ENCODE results near the gene SPAG16.
"Not testable (repeated sequence)": the region's sequence is repeated elsewhere in the genome, so short reads cannot be mapped to it uniquely, and the experiment has no call there.

SPAG16 gene

GRCh38 chr2:214051585-214051984 lies 767.3 kb downstream of the SPAG16 start:
- Histone ChIP-seq H3K79me2 (ENCODE audit: insufficient read depth, low read length) (no peaks in the 10 kb centered on the region), H4K20me1 (ENCODE audit: insufficient read depth, low read length) (no peaks in the 10 kb centered on the region), H3K4me2 (ENCODE audit: low read length) (no peak overlapping the region), H2AFZ (ENCODE audit: low read length) (no peak overlapping the region), H3K9ac (ENCODE audit: low read length) (no peak overlapping the region), H3K27ac (ENCODE audit: low read depth, low read length, poor library complexity, severe bottlenecking) (no peak overlapping the region), H3F3A (ENCODE audit: insufficient read depth, low read length) (no peaks in the 10 kb centered on the region), H3K36me3 (ENCODE audit: insufficient read depth, low read length) (no peaks in the 10 kb centered on the region), H3K27me3 (ENCODE audit: insufficient read depth, low read length) (no peaks in the 10 kb centered on the region), H3K9me2 (ENCODE audit: low read depth, low read length) (no peaks in the 10 kb centered on the region), H3K4me3 (ENCODE audit: low read depth, low read length, poor library complexity, severe bottlenecking) (no peak overlapping the region), H3K4me1 (ENCODE audit: insufficient read depth, low read length, severe bottlenecking) (no peaks in the 10 kb centered on the region), H3K9me3 (ENCODE audit: low read length) (no peaks in the 10 kb centered on the region)
- TF ChIP-seq EZH2 (IDR thresholded peaks at IDR 0.05; ENCODE audit: borderline replicate concordance, low read length) (no peak), CTCF (IDR thresholded peaks at IDR 0.05; ENCODE audit: low read length) (no peak)

- H3K79me2 ChIP-seq (ENCODE audit: insufficient read depth, low read length): no peaks in the 10 kb centered on the region
- no peaks in the 10 kb centered on the region for H3K9me2 ChIP-seq (ENCODE audit: low read depth, low read length)
- no peak overlapping the region for H3K9ac ChIP-seq (ENCODE audit: low read length)
- no peak overlapping the region for H3K4me3 ChIP-seq (ENCODE audit: low read depth, low read length, poor library complexity, severe bottlenecking)
- no peaks in the 10 kb centered on the region for H3F3A ChIP-seq (ENCODE audit: insufficient read depth, low read length)
- no peaks in the 10 kb centered on the region for H3K4me1 ChIP-seq (ENCODE audit: insufficient read depth, low read length, severe bottlenecking)
- no peaks in the 10 kb centered on the region for H3K27me3 ChIP-seq (ENCODE audit: insufficient read depth, low read length)
- H3K27ac ChIP-seq (ENCODE audit: low read depth, low read length, poor library complexity, severe bottlenecking): no peak overlapping the region
- no peaks in the 10 kb centered on the region for H3K36me3 ChIP-seq (ENCODE audit: insufficient read depth, low read length)
- no peaks in the 10 kb centered on the region for H3K9me3 ChIP-seq (ENCODE audit: low read length)
- no peaks in the 10 kb centered on the region for H4K20me1 ChIP-seq (ENCODE audit: insufficient read depth, low read length)
- H2AFZ ChIP-seq (ENCODE audit: low read length): no peak overlapping the region
- TF ChIP-seq CTCF (IDR thresholded peaks at IDR 0.05; ENCODE audit: low read length): no peak
- TF ChIP-seq EZH2 (IDR thresholded peaks at IDR 0.05; ENCODE audit: borderline replicate concordance, low read length): no peak
- H3K4me2 ChIP-seq (ENCODE audit: low read length): no peak overlapping the region
Observed at GRCh38 chr2:214052235-214052634, 768.0 kb downstream of the SPAG16 start.

- no peaks in the 10 kb centered on the region for H3K9me2 ChIP-seq (ENCODE audit: low read depth, low read length)
- H3K27me3 ChIP-seq (ENCODE audit: insufficient read depth, low read length): no peaks in the 10 kb centered on the region
- no peak overlapping the region for H2AFZ ChIP-seq (ENCODE audit: low read length)
- TF ChIP-seq EZH2 (IDR thresholded peaks at IDR 0.05; ENCODE audit: borderline replicate concordance, low read length) (no peak), CTCF (IDR thresholded peaks at IDR 0.05; ENCODE audit: low read length) (no peak)
- no peaks in the 10 kb centered on the region for H3K4me1 ChIP-seq (ENCODE audit: insufficient read depth, low read length, severe bottlenecking)
- no peak overlapping the region for H3K9ac ChIP-seq (ENCODE audit: low read length)
- H4K20me1 ChIP-seq (ENCODE audit: insufficient read depth, low read length): no peaks in the 10 kb centered on the region
- no peaks in the 10 kb centered on the region for H3K9me3 ChIP-seq (ENCODE audit: low read length)
- H3K27ac ChIP-seq (ENCODE audit: low read depth, low read length, poor library complexity, severe bottlenecking): no peak overlapping the region
- H3K79me2 ChIP-seq (ENCODE audit: insufficient read depth, low read length): no peaks in the 10 kb centered on the region
- no peak overlapping the region for H3K4me3 ChIP-seq (ENCODE audit: low read depth, low read length, poor library complexity, severe bottlenecking)
- H3K36me3 ChIP-seq (ENCODE audit: insufficient read depth, low read length): no peaks in the 10 kb centered on the region
- no peak overlapping the region for H3K4me2 ChIP-seq (ENCODE audit: low read length)
- H3F3A ChIP-seq (ENCODE audit: insufficient read depth, low read length): no peaks in the 10 kb centered on the region
Observed at GRCh38 chr2:214057986-214058385, 773.7 kb downstream of the SPAG16 start.

- not testable (repeated sequence) for H3K79me2 ChIP-seq (ENCODE audit: insufficient read depth, low read length); H3K9me3 ChIP-seq (ENCODE audit: low read length); H3K27me3 ChIP-seq (ENCODE audit: insufficient read depth, low read length); H3K27ac ChIP-seq (ENCODE audit: low read depth, low read length, poor library complexity, severe bottlenecking); H3K4me2 ChIP-seq (ENCODE audit: low read length); H3K9ac ChIP-seq (ENCODE audit: low read length); H2AFZ ChIP-seq (ENCODE audit: low read length); H3K4me3 ChIP-seq (ENCODE audit: low read depth, low read length, poor library complexity, severe bottlenecking); H3K4me1 ChIP-seq (ENCODE audit: insufficient read depth, low read length, severe bottlenecking); H4K20me1 ChIP-seq (ENCODE audit: insufficient read depth, low read length); H3K36me3 ChIP-seq (ENCODE audit: insufficient read depth, low read length); H3K9me2 ChIP-seq (ENCODE audit: low read depth, low read length); H3F3A ChIP-seq (ENCODE audit: insufficient read depth, low read length)
Observed at GRCh38 chr2:214062279-214062678, 778.0 kb downstream of the SPAG16 start.

Data from OCI-LY1 (cell line).